VCaP (cell line): Measurements from ENCODE around the gene LANCL2.

Source experiments
- H3K27ac ChIP-seq: fragments of 450-650 bp; 2 replicates; pipeline ENCODE4 v1.5.1; 2017
- CTCF ChIP-seq: fragments of 450-650 bp; conservative IDR thresholded peaks from 2 replicates; pipeline ENCODE4 v1.5.1; 2017; ENCODE audit warnings: mild to moderate bottlenecking, moderate library complexity

Gene LANCL2

DNA sequence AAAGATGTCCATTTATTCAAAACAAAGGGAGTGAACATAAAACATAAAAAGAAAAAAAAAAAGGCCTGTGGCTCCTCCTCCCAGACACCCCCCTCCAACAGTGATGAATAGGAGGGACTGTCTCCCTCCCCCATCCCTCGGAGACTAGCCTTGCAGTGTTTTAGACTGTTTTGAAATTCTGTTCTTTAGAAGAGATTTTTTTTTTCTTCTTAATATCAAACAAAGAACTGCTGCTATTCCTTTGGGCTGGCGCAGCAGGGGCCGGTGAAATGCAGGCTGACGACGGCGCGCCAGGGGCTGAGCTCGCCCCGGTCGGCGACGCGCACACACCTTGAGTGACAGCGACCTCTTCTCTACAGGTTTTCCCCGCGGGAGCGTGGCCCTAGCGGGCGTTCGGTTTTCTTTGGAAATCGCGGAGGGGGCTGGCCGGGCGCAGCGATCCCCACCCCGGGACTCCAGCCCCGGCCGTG lies at the start of gene LANCL2:
LANCL2 (plus strand) TSS at position 133 of the 470 bp plus-strand sequence. CDS start 689 bp downstream, outside the sequence.
- peak within 1 kb of the TSS; percentile 99 for H3K27ac ChIP-seq
- no peak for TF ChIP-seq CTCF

DNA sequence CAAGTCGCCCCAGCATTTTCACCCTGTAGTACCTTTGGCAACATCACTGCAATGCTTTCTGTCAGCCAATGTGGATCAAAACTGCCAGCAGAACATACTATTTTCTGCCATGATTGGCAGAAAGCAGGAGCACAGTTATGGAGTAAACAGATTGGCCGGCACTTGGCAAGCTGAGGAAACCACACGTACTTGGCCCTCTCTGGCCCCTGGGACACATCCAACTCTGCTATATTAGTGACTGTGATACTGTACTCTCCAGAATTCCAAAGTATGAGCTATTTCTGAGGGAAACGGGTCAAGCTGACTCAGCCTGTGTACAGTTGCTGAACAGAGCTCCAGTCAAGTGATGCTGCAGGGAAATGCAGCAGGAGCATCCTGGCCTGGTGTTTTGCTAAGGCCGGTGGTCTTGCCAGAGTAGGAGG lies 39.8 kb upstream of the LANCL2 start:
- no peak for TF ChIP-seq CTCF
- H3K27ac ChIP-seq = no peak overlapping the region

- no peak for TF ChIP-seq CTCF
- no peak overlapping the region for H3K27ac ChIP-seq
Observed at GRCh38 chr7:55326081-55326835, 38.9 kb upstream of the LANCL2 start.

GRCh38 chr7:55326945-55327626 lies 38.1 kb upstream of the LANCL2 start:
- no peak for TF ChIP-seq CTCF
- H3K27ac ChIP-seq = no peak overlapping the region

- TF ChIP-seq CTCF = no peak
- H3K27ac ChIP-seq = no peak overlapping the region
Observed at GRCh38 chr7:55335151-55335550, 30.0 kb upstream of the LANCL2 start.

GRCh38 chr7:55335786-55336185 lies 29.4 kb upstream of the LANCL2 start:
- no peak overlapping the region for H3K27ac ChIP-seq
- no peak for TF ChIP-seq CTCF

GRCh38 chr7:55336540-55336939 lies 28.6 kb upstream of the LANCL2 start:
- TF ChIP-seq CTCF = no peak
- H3K27ac ChIP-seq = no peak overlapping the region
